22Rv1 (cell line): ENCODE data around the gene BANP.

Experiments used
- CTCF ChIP-seq: fragments of 450-650 bp; IDR thresholded peaks from 2 replicates; pipeline ENCODE4 v1.5.1; 2017; ENCODE audit warnings: mild to moderate bottlenecking
- ZFX ChIP-seq: fragments of 450-650 bp; IDR thresholded peaks from 2 replicates; pipeline ENCODE4 v1.6.1; 2017; ENCODE audit warnings: antibody characterized with exemption, borderline replicate concordance

- TF ChIP-seq CTCF, result no peak
- no peak for TF ChIP-seq ZFX
Measured at GRCh38 chr16:87960852-87961251, 9.6 kb downstream of the BANP start.
